ENCODE data around the gene DDX41.
A peak's percentile ranks its signal among the peaks of the same experiment; 100 is the strongest.

The DDX41 gene

GRCh38 chr5:177545487-177546257, 28.9 kb upstream of the DDX41 start:
- no peak for TF ChIP-seq CTCF (IDR thresholded peaks at IDR 0.05; ENCODE audit: low read depth, low read length)
- peak; percentile 87 for DNase-seq (ENCODE audit: extremely low read depth, low read depth)

- no peak for DNase-seq (ENCODE audit: extremely low read depth, low read depth)
- TF ChIP-seq CTCF (IDR thresholded peaks at IDR 0.05; ENCODE audit: low read depth, low read length), result no peak
These were observed 26.2 kb upstream of the DDX41 start for GRCh38 chr5:177542816-177543465.

- no peak for DNase-seq (ENCODE audit: extremely low read depth, low read depth)
- TF ChIP-seq CTCF (IDR thresholded peaks at IDR 0.05; ENCODE audit: low read depth, low read length), result no peak
These were observed 23.7 kb upstream of the DDX41 start for GRCh38 chr5:177540438-177540837.

GRCh38 chr5:177539411-177539810, 22.6 kb upstream of the DDX41 start:
- no peak for TF ChIP-seq CTCF (IDR thresholded peaks at IDR 0.05; ENCODE audit: low read depth, low read length)
- DNase-seq (ENCODE audit: extremely low read depth, low read depth), result peak; percentile 65

- no peak for TF ChIP-seq CTCF (IDR thresholded peaks at IDR 0.05; ENCODE audit: low read depth, low read length)
- DNase-seq (ENCODE audit: extremely low read depth, low read depth), result no peak
These were observed 22.1 kb upstream of the DDX41 start for GRCh38 chr5:177538876-177539275.

GRCh38 chr5:177537389-177538361, 20.9 kb upstream of the DDX41 start:
- DNase-seq (ENCODE audit: extremely low read depth, low read depth), result peak; percentile 67
- no peak for TF ChIP-seq CTCF (IDR thresholded peaks at IDR 0.05; ENCODE audit: low read depth, low read length)
